Measurements from ENCODE around the gene LRRC30.

DNA sequence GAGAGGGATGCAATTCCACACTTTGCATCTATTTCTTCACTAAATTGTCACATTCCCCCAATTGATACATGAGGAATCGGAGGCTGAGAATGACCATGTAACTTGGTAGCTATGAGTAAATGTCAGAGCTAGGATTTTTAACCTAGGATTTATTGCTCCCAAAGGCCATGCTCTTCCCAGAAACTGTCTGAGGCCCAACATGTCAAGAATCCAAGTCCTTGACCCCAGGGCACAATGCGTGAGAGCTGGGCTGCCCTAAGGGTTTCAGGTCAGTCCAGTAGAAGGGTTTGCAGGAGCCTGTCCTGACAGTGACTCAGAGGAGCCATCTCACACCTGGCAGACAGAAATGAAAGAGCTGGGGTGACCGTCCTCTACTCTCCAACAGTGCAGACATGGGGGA, 30.3 kb downstream of the LRRC30 start:
- TF ChIP-seq, protein P1, sequence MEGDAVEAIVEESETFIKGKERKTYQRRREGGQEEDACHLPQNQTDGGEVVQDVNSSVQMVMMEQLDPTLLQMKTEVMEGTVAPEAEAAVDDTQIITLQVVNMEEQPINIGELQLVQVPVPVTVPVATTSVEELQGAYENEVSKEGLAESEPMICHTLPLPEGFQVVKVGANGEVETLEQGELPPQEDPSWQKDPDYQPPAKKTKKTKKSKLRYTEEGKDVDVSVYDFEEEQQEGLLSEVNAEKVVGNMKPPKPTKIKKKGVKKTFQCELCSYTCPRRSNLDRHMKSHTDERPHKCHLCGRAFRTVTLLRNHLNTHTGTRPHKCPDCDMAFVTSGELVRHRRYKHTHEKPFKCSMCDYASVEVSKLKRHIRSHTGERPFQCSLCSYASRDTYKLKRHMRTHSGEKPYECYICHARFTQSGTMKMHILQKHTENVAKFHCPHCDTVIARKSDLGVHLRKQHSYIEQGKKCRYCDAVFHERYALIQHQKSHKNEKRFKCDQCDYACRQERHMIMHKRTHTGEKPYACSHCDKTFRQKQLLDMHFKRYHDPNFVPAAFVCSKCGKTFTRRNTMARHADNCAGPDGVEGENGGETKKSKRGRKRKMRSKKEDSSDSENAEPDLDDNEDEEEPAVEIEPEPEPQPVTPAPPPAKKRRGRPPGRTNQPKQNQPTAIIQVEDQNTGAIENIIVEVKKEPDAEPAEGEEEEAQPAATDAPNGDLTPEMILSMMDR (conservative IDR thresholded peaks at IDR 0.05 in 1 of 2, IDR thresholded peaks at IDR 0.05 in 1 of 2; ENCODE audit: extremely low read depth in 1 of 2, insufficient read depth in 1 of 2, low read depth in 1 of 2, low read length in 2 of 2) = no peak
- TF ChIP-seq EZH2 (IDR thresholded peaks at IDR 0.05; ENCODE audit: borderline replicate concordance, low read length) = no peak
